Measurements from ENCODE around the gene OTUD1. TPM values are rescaled to one million over a fixed set of nuclear protein-coding genes. Genes with fewer than 3 reads are reported as not detected.
A peak's percentile ranks its signal among the peaks of the same experiment; 100 is the strongest.

The OTUD1 gene
- total and polyA plus RNA-seq, 9 donors = 13.3 to 23.9 (median 17.9) TPM

GRCh38 chr10:23403278-23403677 lies 35.6 kb upstream of the OTUD1 start:
- Histone ChIP-seq H3K27me3 (no peaks in the 10 kb centered on the region), H3K27ac (no peak overlapping the region), H3K36me3 (no peaks in the 10 kb centered on the region), H3K9me3 (no peaks in the 10 kb centered on the region), H3K4me3 (no peak overlapping the region), H3K4me1 (ENCODE audit: insufficient read depth) (no peaks in the 10 kb centered on the region)
- 27 to 46% (median 40%) methylated on average over 1 of the region's 1 CpG for WGBS, 3 donors
- no peak for TF ChIP-seq EP300 (IDR thresholded peaks at IDR 0.05)
- TF ChIP-seq POLR2A (IDR thresholded peaks at IDR 0.05) = no peak
- TF ChIP-seq CTCF (IDR thresholded peaks at IDR 0.05) = no peak
- DNase-seq = no peak
- intact Hi-C loops (cut with DNase I) = no loop called here

- intact Hi-C loops (cut with DNase I) = no loop called here
- H3K36me3 ChIP-seq = no peaks in the 10 kb centered on the region
These were observed 35.2 kb upstream of the OTUD1 start for GRCh38 chr10:23403719-23404118.

GRCh38 chr10:23404461-23404980 lies 34.4 kb upstream of the OTUD1 start:
- no peaks in the 10 kb centered on the region for H3K27me3 ChIP-seq
- H3K9me3 ChIP-seq = no peaks in the 10 kb centered on the region
- H3K36me3 ChIP-seq = no peaks in the 10 kb centered on the region
- intact Hi-C loops (cut with DNase I) = no loop called here
- DNase-seq = no peak
- H3K4me1 ChIP-seq (ENCODE audit: insufficient read depth) = no peaks in the 10 kb centered on the region
- 93 to 94% (median 94%) methylated on average over 5 of the region's 5 CpGs for WGBS, 3 donors
- no peak overlapping the region for H3K4me3 ChIP-seq
- no peak overlapping the region for H3K27ac ChIP-seq
- TF ChIP-seq EP300 (IDR thresholded peaks at IDR 0.05) (no peak), CTCF (IDR thresholded peaks at IDR 0.05) (no peak), POLR2A (IDR thresholded peaks at IDR 0.05) (no peak)

More at GRCh38 chr10:23403719-23404118, 35.2 kb upstream of the OTUD1 start:
- no peak for TF ChIP-seq POLR2A (IDR thresholded peaks at IDR 0.05)
- no peak for TF ChIP-seq EP300 (IDR thresholded peaks at IDR 0.05)
- TF ChIP-seq CTCF (IDR thresholded peaks at IDR 0.05) = no peak
- Histone ChIP-seq H3K4me3 (no peak overlapping the region), H3K27ac (no peak overlapping the region), H3K27me3 (no peaks in the 10 kb centered on the region), H3K4me1 (ENCODE audit: insufficient read depth) (no peaks in the 10 kb centered on the region), H3K9me3 (no peaks in the 10 kb centered on the region)
- 58 to 74% (median 59%) methylated on average over 3 of the region's 3 CpGs for WGBS, 3 donors
- no peak for DNase-seq

GRCh38 chr10:23405540-23405939 lies 33.3 kb upstream of the OTUD1 start:
- Histone ChIP-seq H3K4me3 (no peak overlapping the region), H3K36me3 (no peaks in the 10 kb centered on the region), H3K4me1 (ENCODE audit: insufficient read depth) (no peaks in the 10 kb centered on the region), H3K27me3 (no peaks in the 10 kb centered on the region), H3K27ac (no peak overlapping the region), H3K9me3 (no peaks in the 10 kb centered on the region)
- peak in 2 of 5 donors; percentile 14 to 22 for DNase-seq
- TF ChIP-seq POLR2A (IDR thresholded peaks at IDR 0.05) = no peak
- TF ChIP-seq EP300 (IDR thresholded peaks at IDR 0.05) = no peak
- TF ChIP-seq CTCF (IDR thresholded peaks at IDR 0.05) = no peak
- intact Hi-C loops (cut with DNase I) = no loop called here
- 22 to 32% (median 30%) methylated on average over 3 of the region's 3 CpGs for WGBS, 3 donors
